IPS-NIHi7 (cell line): Measurements from ENCODE around the gene HEPACAM.

Source experiments
- DNase-seq: peaks from one replicate; pipeline ENCODE4 v3.0.0; 2012; ENCODE audit warnings: mixed read lengths; ENCODE audit errors: extremely low spot score

Gene HEPACAM

GRCh38 chr11:124884869-124885479 lies 50.9 kb downstream of the HEPACAM start:
- DNase-seq = no peak

DNA sequence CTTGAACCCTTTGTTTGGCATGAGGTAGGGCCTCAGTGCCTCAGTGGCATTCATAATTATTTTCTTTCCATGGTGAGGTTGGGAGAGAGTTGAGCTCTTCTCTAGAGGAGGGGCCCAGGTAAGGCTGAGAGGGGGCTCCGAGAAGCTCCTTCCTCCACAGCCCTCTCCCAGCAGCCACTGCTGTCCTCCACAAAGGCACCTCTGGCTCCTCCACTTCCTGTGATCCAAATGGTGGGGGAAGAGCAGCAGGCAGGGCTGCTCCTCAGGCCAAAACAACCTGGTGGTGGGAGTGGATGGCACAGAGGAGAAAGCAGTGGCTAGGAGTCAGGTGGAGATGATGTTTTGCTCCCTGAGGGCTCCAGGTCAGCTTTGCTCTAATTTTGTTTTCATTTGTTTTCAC lies 51.5 kb downstream of the HEPACAM start:
- DNase-seq = no peak

DNA sequence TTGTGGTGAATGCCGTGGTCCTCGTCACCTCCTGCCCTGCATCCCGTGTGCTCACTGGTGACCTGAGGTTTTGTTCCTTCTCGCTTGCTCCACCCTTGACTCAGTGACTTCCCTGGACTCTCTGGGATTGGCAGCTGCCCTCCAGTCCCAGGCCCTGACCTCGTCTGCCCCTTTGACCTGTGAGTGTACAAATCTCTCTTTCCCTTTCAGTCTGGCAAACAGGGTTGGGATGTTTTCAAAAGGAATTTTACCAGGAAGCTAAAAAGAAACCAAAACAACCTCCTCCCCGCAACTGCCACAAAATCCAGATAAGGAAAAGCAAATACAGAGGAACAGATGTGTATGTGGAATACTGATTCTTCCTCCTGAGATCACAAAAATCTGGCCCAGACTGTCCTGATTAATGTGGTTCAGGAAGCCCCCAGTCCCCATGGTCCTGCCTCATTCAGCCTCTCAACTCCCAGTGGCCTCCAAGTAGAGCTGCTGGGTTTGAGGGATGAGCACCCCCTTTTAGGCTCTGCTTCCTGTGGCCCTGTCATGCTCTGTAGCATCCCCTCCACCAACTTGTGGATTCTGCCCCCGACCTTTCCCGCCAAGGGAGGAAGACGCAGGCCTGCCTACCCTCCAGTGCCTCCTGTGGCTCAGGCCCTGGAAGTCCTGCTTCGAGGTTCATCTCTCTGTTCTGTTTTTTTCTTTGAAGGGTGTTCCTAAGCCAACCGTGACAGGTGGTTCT lies 53.3 kb downstream of the HEPACAM start:
- no peak for DNase-seq

GRCh38 chr11:124880958-124881357 lies 54.9 kb downstream of the HEPACAM start:
- DNase-seq = no peak

DNA sequence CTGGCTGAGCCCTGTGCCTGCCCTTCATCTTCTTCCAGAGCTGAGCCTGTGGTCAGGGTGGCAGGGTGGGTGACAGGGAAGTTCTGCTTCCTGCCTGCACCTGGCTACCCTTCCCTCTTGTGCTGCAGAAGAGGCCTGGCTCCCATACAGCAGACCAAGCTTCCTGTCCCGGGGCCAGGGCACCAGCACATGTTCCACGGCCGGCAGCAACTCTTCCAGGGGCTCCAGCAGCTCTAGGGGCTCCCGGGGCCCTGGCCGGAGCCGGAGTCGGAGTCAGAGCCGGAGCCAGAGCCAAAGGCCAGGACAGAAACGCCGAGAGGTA lies 55.6 kb downstream of the HEPACAM start:
- DNase-seq = no peak

GRCh38 chr11:124879493-124880289 lies 56.2 kb downstream of the HEPACAM start:
- DNase-seq = no peak

GRCh38 chr11:124878759-124879492 lies 56.9 kb downstream of the HEPACAM start:
- no peak for DNase-seq

GRCh38 chr11:124877910-124878758 lies 57.7 kb downstream of the HEPACAM start:
- DNase-seq = no peak

DNA sequence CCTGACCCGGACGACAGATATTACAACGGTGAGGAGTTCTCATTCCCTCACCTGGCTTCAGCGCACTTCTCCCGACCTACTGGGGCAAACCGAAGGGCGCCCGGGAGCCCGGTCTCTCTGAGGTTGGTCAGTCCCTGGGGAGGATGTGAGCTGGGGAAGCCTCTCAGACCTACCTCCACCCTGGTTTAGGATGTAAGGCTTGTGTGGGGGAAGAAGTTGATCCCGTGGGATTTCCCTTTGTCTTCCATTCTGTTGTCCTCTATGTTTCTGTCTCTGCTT lies 58.3 kb downstream of the HEPACAM start:
- DNase-seq = no peak

DNA sequence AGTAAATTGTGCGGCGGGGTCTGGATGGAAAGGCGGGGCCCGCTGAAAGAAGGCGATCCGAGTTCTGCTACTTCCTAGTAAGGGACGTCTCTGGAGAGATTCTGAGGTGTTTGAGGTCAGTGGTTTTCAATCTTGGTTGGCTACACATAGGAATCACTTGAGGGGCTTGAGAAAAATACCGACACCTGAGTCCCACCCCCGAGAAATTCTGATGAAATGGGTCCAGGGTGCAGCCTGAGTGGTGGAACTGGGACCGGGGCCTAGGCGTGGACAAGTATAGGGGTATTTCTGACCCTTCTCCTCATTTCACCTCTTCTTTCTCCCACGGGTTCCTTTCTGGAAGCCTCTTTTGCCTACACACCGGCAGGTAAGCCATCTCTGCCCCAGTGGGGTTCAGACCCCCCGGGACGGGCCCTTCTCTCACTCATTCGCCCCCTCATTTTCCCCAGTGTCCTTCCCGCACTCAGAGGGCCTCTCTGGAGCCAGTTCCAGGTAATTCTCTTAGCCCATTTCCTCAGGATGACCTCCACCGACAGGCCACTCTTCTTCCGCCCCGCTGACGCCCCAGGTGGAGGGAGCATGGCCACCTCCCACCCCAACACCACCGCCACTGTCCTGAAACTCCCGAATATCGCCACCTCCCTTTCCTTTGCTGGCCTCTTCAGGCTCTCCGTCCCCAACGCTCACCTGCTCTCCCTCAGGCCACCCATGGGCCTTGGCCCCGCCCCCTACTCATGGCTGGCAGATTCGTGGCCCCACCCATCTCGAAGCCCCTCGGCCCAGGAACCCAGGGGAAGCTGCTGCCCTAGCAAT lies 58.8 kb downstream of the HEPACAM start:
- DNase-seq = no peak

DNA sequence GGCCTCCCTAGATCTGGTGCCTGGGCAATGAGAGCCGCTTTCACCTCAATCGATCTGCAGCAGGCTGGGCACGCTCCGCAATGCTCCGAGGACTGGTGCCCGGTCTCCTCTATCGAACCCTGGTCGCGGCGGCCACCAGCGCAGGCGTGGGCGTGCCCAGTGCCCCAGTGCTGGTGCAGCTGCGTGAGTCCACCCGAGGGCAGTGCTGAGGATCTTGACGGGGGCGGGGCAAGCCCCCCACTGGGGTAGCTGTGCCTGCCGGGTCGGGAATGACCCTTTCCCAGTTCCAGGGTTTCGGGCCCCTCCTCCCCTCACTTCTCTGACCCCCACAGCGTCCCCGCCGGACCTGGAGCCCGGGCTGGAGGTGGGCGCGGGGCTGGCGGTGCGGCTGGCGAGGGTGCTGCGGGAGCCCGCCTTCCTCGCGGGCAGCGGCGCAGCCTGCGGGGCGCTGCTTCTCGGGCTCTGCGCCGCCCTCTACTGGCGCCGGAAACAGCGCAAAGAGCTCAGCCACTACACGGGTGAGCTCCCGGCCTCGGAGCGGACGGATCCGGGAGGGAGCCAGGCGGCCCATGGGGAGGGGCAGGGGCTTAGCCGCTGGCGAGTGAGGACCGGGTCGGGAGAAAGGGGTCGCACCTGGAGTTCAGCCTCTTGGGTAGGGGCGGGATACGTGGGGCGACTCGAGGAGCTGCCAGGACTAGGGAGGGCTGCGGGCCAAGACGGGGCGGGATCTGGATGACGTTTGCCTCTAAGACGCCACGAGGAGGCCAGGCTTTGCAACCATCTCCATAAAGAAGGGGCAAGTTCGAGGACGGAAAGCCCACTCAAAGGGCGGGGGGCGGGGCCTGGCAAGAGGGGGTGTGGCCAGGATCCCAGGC lies 59.7 kb downstream of the HEPACAM start:
- DNase-seq = peak; percentile 95

DNA sequence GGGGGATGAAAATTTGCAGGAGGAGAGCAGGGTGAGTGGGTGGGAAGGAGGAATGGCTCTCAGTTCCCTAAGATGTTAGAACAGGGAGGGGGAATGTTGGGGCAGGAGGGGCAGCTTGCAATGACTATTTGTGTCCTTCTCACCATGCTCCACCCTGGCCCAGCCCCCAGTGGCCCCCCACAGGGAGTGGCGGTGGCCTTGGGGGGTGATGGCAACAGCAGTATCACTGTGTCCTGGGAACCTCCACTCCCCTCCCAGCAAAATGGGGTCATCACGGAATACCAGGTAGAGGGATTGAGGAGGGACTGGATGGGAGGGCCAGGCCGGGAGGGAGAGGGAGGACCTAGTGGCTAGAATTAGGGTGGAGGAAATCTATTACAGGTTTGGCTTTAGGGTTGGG lies 60.4 kb downstream of the HEPACAM start:
- no peak for DNase-seq

GRCh38 chr11:124874571-124875255 lies 61.1 kb downstream of the HEPACAM start:
- DNase-seq = no peak

- no peak for DNase-seq
Observed at GRCh38 chr11:124873951-124874350, 61.9 kb downstream of the HEPACAM start.

DNA sequence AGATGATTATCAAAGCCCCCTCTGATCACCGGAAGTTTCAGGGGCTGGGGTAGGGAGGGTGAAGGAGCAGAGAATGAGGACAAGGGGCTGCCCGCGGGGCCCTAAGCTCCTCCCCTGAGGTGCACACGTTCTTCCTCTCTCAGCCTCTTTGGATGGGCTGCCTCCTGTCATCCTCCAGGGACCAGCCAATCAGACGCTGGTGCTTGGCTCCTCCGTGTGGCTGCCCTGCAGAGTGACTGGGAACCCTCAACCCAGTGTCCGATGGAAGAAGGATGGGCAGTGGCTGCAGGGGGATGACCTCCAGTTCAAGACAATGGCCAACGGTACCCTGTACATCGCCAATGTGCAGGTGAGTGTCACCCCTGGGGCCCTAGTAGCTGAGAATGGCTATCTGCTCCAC lies 63.1 kb downstream of the HEPACAM start:
- peak; percentile 71 for DNase-seq

DNA sequence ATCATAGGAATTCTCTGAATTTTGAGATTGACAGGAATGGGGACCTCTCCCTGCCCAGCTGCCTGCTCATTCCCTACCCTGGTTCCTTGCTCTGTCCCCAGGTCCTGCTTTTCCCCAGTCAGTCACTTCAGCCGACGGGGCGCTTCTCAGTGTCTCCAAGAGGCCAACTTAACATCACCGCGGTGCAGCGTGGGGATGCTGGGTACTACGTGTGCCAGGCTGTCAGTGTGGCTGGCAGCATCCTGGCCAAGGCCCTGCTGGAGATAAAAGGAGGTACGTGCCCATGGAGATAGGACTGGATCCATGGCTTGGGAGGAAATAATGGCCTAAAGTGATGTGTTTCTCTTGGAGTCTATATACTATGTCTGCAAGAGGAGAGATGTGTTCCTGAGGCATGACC lies 63.6 kb downstream of the HEPACAM start:
- DNase-seq = no peak

GRCh38 chr11:124870430-124870829 lies 65.4 kb downstream of the HEPACAM start:
- no peak for DNase-seq

DNA sequence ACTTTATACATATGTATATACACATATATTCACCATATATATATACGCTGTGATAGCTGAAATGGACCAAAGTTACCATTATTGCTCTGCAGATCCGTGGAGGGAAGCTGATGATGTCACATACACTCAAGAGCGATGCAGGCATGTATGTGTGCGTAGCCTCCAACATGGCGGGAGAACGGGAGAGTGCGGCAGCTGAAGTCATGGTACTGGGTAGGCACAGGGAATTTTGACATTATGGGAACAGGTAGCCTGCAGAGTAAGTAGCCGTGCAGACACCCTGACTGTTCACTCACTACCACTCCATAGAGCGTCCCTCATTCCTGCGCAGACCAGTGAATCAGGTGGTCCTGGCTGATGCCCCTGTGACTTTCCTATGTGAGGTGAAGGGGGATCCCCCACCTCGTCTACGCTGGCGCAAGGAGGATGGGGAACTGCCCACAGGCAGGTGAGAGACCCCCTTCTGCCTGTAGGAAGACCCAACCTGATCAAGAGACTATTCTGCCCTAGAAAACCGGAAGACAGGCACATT lies 65.9 kb downstream of the HEPACAM start:
- no peak for DNase-seq

DNA sequence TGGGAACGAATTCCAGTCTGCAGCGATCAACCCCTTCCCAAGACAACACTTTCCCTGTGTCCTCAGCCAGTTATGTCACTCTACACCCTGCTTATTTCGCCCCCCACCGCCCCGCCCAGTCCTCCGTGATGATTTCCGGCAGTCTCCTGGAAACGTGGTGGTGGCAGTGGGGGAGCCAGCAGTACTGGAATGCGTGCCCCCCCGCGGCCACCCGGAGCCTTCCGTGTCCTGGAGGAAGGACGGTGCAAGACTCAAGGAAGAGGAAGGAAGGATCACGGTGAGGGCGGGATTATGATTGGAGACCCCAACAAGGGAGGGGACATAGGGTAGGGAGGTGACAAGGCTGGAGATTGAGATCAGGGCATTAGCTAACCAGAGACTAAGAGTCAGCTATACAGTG lies 66.5 kb downstream of the HEPACAM start:
- no peak for DNase-seq
